Right ventricle myocardium inferior (tissue), 1 donor: Measurements from ENCODE around the gene ZNF763. TPM values are rescaled to one million over a fixed set of nuclear protein-coding genes. Genes with fewer than 3 reads are reported as not detected.
A peak's percentile ranks its signal among the peaks of the same experiment; 100 is the strongest.
"Not testable (repeated sequence)": the region's sequence is repeated elsewhere in the genome, so short reads cannot be mapped to it uniquely, and the experiment has no call there.

Experiments used
- ATAC-seq: fragments of 200-7000 bp; cut with Tn5 transposase; one replicate; pipeline ENCODE4 v1.9.1; 2020; ENCODE audit warnings: mild to moderate bottlenecking, moderate library complexity
- DNase-seq: peaks from one replicate; pipeline ENCODE4 v3.0.0; 2021; ENCODE audit errors: missing footprints
- intact Hi-C: fragments of 100-400 bp; cut with DNase I; formaldehyde crosslinking; loops from one replicate; pipeline ENCODE4 v1.11.0; 2022
- total RNA-seq: library from RNA; stranded (reverse); fragmentation: NEBNext Ultra II Directional; extraction: Animal tissue kit (Norgen Biotek cat#: 25700); gene quantifications from one replicate; pipeline ENCODE4 v1.2.1, GENCODE V29; 2021
- donor health status: DM: no; HTN: yes; CAD: no; lungs with severe emphysema.

Gene ZNF763
- total RNA-seq, 1 donor from 2014 or later: 2.6 TPM

GRCh38 chr19:11963566-11964355, 1.1 kb upstream of the ZNF763 start:
- ATAC-seq (peak; percentile 87), DNase-seq (peak; percentile 92)
- intact Hi-C loops: loop anchor here (1.0 to 10.0 kb wide), 3 partner anchors 25 to 91 kb away; partner anchors contain the start of gene ZNF878

GRCh38 chr19:11964496-11964857, 363 bp upstream of the ZNF763 start:
- ATAC-seq (peak; percentile 54), DNase-seq (peak; percentile 70)
- intact Hi-C loops: loop anchor here (1.0 to 10.0 kb wide), 3 partner anchors 24 to 90 kb away; partner anchors contain the start of gene ZNF878

- intact Hi-C loops: no loop called here
- ATAC-seq (no peak), DNase-seq (no peak)
These were observed 5.3 kb downstream of the ZNF763 start for GRCh38 chr19:11970174-11970573.

- no peak for ATAC-seq
These were observed 6.2 kb downstream of the ZNF763 start for GRCh38 chr19:11971041-11971440.

GRCh38 chr19:11973019-11973810, 8.4 kb downstream of the ZNF763 start:
- intact Hi-C loops: no loop called here
- ATAC-seq (no peak), DNase-seq (no peak)

More at GRCh38 chr19:11971041-11971440, 6.2 kb downstream of the ZNF763 start:
- no peak for DNase-seq
- intact Hi-C loops: no loop called here

GRCh38 chr19:11978492-11979100, 13.8 kb downstream of the ZNF763 start:
- no peak for ATAC-seq
- intact Hi-C loops: no loop called here

GRCh38 chr19:11979527-11979926, 14.7 kb downstream of the ZNF763 start:
- ATAC-seq: no peak
- intact Hi-C loops: no loop called here
- no peak for DNase-seq

More at GRCh38 chr19:11978492-11979100, 13.8 kb downstream of the ZNF763 start:
- no peak for DNase-seq

GRCh38 chr19:11982526-11982925, 17.7 kb downstream of the ZNF763 start:
- DNase-seq (no peak), ATAC-seq (no peak)
- intact Hi-C loops: no loop called here

- no peak for DNase-seq
- ATAC-seq: no peak
- intact Hi-C loops: no loop called here
These were observed 20.1 kb downstream of the ZNF763 start for GRCh38 chr19:11984986-11985385.

- intact Hi-C loops: loop anchor here (1.0 kb wide), 2 partner anchors 61 to 189 kb away; partner anchors contain the start of gene ZNF700
- ATAC-seq (no peak), DNase-seq (no peak)
These were observed 21.9 kb downstream of the ZNF763 start for GRCh38 chr19:11986754-11987153.

GRCh38 chr19:11987405-11988281, 22.8 kb downstream of the ZNF763 start:
- intact Hi-C loops: loop anchor here (1.0 to 2.0 kb wide), 4 partner anchors 23 to 190 kb away; partner anchors contain the start of gene ZNF700
- ATAC-seq: peak; percentile 99
- peak; percentile 98 for DNase-seq

- intact Hi-C loops: loop anchor here (2.0 kb wide), 1 partner anchor 108 kb away; no protein-coding TSS in a partner anchor
- DNase-seq: no peak
- no peak for ATAC-seq
These were observed 24.2 kb downstream of the ZNF763 start for GRCh38 chr19:11989112-11989456.

- DNase-seq, intact Hi-C loops, ATAC-seq: not testable (repeated sequence)
These were observed 27.1 kb downstream of the ZNF763 start for GRCh38 chr19:11991921-11992320.

- no peak for DNase-seq
- no peak for ATAC-seq
- intact Hi-C loops: no loop called here
These were observed 30.3 kb downstream of the ZNF763 start for GRCh38 chr19:11995174-11995573.

GRCh38 chr19:12000152-12000981, 35.5 kb downstream of the ZNF763 start:
- intact Hi-C loops: no loop called here
- ATAC-seq: no peak
- DNase-seq: no peak

- intact Hi-C loops: no loop called here
- no peak for DNase-seq
- ATAC-seq: no peak
These were observed 50.3 kb downstream of the ZNF763 start for GRCh38 chr19:12015015-12015752.

- DNase-seq (no peak), ATAC-seq (no peak)
- intact Hi-C loops: no loop called here
These were observed 50.9 kb downstream of the ZNF763 start for GRCh38 chr19:12015753-12016116.
